ENCODE results near the gene IRF2.

Gene IRF2

GRCh38 chr4:184368290-184368689, 106.1 kb downstream of the IRF2 start:
- DNase-seq (ENCODE audit: low read depth in 2 of 2): no peak

GRCh38 chr4:184364100-184364921, 110.0 kb downstream of the IRF2 start:
- DNase-seq (ENCODE audit: low read depth in 2 of 2): no peak

DNA sequence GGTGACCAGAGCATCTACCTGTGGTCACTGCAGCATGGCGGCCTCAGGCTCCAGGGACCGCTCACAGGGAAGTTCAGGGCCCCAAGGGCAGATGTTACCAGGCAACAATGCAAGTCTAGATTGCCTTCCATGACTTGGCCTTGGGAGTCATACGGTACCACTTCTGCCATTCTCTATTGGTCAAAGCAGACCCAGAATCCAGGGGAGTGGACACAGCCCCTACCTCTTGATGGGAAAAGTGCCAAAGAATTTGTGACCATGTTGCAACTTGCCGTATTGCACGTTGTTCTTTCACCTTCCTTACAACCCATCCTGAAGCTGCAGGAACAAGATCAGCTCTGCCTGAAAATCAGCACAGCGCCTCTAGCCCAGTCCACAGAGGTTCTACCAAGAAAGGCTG, 111.1 kb downstream of the IRF2 start:
- no peak for DNase-seq (ENCODE audit: low read depth in 2 of 2)

DNA sequence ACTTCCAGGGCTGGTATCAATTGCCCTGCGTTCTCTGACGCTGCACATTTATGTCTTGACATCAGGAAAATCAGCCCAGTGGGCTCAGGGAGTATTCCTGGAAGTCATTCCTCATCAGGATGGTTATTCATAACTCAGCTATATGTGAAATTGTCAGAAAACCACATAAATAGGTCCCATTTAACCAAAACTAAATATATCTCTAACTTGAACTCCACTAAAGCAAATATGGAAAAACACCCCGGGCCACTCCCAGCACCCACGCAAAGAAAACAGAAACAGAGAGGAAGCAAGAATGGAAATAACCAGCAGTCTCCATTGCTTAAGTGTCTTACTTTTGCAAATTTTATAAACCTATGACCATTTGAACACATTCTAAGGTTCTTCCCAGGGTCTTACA, 112.0 kb downstream of the IRF2 start:
- DNase-seq (ENCODE audit: low read depth in 2 of 2): no peak

- DNase-seq (ENCODE audit: low read depth in 2 of 2): no peak
Measured at GRCh38 chr4:184361443-184361842, 112.9 kb downstream of the IRF2 start.

DNA sequence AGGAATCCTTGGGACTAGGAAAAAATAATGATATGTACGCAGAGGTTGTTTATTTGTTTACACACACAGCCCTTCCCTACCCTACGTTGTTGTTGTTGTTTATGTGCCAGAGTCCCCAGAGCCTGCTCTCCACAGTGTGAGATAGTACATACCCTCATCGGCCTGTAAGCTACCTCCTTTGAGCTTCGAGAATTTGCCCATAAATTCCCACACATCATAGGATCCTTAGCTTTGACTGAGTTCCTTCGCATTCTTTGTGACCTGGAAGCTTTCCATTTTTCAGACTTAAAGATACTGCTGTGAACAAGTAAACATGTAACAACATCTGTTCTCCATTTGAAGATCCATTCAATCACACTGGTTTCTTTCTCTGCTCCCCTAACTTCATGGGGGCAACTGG, 114.5 kb downstream of the IRF2 start:
- DNase-seq (ENCODE audit: low read depth in 2 of 2): no peak

GRCh38 chr4:184358521-184359232, 115.7 kb downstream of the IRF2 start:
- DNase-seq (ENCODE audit: low read depth in 2 of 2): no peak

DNA sequence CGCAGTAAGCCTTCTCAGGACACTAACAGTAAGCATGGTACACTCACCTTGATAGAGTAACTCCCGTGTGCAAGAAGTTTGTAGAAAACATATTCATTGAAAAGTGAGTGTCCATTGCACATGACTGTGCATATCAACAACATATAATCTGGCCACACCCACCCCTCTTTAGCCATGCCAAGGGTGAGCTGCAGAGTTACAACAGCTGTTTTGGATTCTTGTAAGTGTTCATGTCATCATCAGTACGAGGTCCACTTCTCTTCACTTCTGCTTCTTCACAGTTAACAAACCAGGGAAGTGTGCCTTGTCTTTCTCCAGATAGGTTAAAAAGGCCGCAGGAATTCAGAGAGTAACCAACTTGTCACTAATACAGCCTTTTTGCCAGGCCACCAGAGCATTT, 116.6 kb downstream of the IRF2 start:
- DNase-seq (ENCODE audit: low read depth in 2 of 2): no peak

DNA sequence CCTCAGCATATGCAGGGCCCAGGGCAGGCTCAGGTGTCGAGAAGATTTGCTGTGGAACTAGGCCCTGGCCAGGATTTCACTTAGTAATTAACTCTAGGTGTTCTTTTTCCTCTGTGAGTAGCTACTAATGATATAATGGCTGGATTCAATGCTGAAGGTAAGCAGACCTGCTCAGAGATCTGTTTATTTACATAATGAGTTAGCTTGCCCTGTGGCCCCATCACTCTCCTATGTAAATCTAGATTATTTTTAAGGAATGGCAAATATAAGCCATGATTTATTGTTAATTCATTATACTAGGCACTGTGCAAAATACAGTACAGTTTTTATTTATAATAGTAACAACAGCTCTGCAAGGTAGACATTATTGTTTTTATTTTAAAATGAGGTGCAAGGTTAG, 117.2 kb downstream of the IRF2 start:
- no peak for DNase-seq (ENCODE audit: low read depth in 2 of 2)

DNA sequence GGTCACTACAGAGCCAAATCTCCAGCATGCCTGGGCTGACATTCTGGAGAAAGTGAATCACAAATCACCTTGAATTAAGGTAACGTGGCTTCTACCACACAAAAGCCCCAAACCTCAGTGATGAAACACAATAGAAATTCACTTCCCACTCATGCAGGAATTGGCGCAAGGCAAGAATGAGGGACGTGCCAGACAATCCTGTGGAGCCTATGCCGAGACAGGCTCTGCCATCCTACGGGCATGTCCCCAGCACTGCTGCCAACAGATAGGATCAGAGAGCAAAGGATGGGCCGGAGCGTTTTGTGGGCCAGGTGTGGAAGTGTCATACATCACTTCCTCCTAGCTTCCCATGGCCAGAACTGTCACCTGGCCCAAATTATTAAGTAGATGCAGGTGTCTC, 118.0 kb downstream of the IRF2 start:
- DNase-seq (ENCODE audit: low read depth in 2 of 2): no peak

- no peak for DNase-seq (ENCODE audit: low read depth in 2 of 2)
Measured at GRCh38 chr4:184355857-184356256, 118.5 kb downstream of the IRF2 start.

DNA sequence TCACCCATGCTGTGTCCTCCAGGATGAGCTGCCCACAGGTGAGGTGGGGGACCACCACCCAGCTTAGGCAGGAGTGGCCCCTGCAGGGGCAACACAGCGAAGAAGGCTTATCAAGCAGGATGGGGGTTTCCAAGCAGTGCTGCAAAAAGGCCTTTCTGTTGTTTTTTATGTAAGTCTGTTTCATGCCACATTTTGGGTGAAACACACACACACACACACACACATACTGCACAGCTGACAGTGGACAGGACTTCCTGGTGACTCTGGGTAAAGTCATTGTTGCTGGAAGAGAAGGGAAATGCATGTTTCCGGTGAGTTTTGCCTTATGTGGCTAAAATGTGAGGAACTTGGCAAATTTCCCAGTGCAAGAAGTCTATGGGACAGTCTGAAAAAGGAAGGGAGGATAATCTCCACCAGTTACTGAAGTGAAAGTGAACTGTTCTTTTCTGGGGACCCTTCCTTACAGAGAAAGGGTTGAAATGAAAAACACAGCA, 119.2 kb downstream of the IRF2 start:
- no peak for DNase-seq (ENCODE audit: low read depth in 2 of 2)

- DNase-seq (ENCODE audit: low read depth in 2 of 2): no peak
Measured at GRCh38 chr4:184352891-184353290, 121.5 kb downstream of the IRF2 start.

DNA sequence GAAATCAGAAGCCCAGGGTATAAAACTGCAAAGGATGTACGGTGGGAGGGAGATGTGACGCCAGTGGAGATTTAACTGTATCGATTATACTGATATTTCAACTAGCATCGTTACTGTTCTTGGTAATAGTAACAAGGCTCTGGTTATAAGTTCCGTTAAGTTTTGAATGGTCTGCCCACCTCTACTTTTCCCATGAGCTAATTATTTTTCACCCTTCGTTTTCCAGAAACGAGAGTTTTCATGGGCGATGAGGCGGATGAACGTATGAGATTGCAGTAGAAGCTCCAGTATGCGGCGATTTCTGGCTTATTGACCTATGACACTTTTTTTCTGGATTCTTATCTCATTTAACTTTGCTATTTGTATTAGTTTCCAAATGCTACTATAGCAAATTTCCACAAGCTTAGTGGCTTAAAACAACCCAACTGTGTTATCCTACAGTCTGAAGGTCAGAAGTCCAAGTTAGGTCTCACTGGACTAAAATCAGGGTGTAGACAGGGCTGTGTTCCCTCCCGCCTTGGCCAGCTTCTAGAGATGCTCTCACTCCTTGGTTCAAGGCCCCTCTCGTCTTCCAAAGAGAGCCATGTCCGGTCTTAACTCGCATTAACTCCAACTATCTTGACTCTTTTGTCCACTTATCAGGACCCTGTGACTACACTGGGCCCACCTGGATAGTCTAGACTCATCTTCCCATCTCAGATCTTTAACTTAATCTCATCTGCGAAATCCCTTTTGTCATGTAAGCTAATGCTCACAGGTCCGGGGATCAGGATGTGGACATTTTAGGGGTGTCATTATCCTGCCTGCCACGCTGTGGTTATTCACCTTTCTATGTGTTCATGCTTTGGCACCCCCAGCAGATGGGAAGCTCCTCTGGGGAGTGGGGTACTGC, 122.5 kb downstream of the IRF2 start:
- DNase-seq (ENCODE audit: low read depth in 2 of 2): no peak

GRCh38 chr4:184350964-184351363, 123.4 kb downstream of the IRF2 start:
- no peak for DNase-seq (ENCODE audit: low read depth in 2 of 2)

- DNase-seq (ENCODE audit: low read depth in 2 of 2): no peak
Measured at GRCh38 chr4:184350213-184350817, 124.0 kb downstream of the IRF2 start.

GRCh38 chr4:184349283-184350039, 124.9 kb downstream of the IRF2 start:
- DNase-seq (ENCODE audit: low read depth in 2 of 2): no peak

DNA sequence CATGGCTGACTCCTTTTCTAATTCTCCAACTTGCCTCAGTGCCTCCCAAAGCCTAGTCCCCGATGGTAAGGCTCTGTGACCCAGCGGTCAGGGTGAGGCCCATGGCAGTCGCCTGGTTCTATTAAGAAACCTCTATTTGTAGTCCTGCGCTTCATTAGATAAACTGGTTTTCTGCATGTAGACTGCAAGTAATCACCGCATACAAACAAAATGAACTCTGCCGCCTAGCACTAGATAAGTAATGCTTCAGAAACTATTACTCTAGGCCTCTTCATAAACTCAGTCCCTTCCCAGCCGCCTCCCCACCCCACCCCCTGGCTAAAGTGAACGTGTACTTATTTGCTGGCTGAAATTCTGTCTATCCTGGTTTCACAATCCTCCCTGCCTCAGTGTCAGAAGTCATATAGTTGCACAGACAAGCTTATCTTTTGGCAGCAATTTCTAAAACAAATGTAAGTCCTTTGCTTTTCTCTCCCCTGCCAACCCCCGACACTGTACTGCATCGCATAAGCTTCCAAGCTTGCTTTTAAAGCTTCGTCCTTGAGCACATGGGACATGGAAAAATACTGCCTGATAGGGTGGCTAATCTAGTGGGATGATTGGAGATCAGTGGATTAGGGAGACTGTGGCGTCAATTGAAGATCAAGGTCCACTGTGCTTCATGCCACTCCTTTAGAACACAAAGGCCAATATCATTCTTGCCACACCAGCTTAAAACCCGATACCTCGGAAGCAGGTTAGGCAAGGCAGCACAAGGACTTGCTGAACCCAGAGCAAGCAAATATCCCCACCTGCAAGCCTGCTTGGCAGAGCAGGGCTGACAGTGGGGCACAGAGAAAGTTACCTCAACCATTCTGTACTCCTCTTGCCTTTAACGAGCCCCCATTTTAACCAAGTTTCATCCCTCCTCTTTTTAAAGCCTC, 125.8 kb downstream of the IRF2 start:
- no peak for DNase-seq (ENCODE audit: low read depth in 2 of 2)

DNA sequence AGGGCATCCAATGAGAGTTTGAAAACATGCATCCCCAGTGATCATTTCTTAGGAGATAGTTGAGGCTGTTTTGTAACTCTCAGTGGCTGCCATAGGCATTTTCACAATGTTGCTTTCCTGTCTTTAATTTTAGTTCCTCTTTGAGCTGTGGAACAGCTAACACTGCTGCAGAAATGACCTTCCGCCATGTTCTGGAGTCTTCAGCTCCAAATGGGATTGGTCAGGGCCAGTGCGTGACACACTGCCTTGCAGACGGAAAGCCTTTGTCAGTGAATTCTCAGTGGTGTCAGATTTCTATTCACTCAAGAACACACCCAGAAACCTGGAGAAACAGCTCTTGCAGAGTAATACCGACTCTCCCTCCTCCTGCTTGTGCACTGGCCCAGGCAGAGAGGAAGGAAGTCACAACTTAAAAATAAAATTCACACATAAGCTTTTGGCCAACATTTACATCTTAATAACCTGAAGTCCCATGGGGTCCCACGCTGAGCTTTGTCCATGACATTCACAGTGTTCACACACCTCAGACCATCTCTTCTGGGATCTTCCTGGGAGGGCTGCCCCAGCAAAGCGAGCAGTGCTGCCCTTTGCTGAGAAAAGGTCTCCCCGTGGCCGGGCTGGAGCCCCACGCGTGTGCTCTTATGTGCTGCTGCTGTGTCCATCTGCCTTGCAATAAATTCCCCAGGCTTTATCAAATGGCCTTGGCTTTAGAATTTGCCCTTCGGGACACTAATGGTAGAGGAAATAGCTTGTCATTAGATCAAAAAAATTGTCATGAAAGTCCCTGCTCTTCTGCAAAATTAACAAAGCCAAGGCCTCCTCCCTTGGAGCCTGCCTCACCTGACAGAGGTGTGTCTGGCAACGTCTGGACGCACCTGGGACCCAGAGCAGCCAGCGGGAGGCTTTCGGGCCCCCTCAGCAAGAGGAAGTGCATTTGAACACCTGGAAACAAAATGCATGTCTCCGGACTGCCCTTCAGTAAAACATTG, 126.8 kb downstream of the IRF2 start:
- DNase-seq (ENCODE audit: low read depth in 2 of 2): no peak
